ENCODE measurements around the gene DCT.
A peak's percentile ranks its signal among the peaks of the same experiment; 100 is the strongest.

DNA sequence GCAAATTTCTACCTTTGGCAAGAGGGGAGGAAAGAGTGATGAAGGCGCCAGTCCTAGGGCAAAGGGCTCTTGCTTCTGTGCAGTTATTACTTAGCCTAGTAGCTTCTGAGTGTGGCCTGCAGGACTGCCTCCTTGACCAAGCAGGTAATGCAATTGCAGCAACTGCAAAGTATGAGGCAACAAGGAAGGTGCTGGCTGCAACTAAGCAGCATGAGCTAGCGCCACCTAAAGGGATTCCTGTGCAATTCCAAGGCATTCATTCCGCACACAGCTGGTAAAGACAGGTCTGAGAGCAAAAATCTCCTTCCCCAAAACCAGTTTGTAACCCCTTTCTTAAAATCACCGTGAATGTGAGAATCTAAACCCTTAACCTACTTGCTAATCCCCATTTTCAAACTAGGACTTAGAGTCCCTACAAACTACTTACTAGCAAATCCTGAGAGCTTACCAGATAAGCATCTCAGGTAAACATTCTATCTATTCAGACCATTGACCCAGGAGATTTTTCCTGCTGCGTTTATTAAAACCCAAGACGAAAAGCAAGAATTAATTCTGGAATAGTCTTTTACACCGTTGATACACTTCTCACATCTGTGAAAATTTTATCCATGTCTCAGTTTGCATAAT, 62.9 kb downstream of the DCT start:
- no peak for TF ChIP-seq POLR2A (IDR thresholded peaks at IDR 0.05; ENCODE audit: low read depth, low read length)
- TF ChIP-seq, protein P1, sequence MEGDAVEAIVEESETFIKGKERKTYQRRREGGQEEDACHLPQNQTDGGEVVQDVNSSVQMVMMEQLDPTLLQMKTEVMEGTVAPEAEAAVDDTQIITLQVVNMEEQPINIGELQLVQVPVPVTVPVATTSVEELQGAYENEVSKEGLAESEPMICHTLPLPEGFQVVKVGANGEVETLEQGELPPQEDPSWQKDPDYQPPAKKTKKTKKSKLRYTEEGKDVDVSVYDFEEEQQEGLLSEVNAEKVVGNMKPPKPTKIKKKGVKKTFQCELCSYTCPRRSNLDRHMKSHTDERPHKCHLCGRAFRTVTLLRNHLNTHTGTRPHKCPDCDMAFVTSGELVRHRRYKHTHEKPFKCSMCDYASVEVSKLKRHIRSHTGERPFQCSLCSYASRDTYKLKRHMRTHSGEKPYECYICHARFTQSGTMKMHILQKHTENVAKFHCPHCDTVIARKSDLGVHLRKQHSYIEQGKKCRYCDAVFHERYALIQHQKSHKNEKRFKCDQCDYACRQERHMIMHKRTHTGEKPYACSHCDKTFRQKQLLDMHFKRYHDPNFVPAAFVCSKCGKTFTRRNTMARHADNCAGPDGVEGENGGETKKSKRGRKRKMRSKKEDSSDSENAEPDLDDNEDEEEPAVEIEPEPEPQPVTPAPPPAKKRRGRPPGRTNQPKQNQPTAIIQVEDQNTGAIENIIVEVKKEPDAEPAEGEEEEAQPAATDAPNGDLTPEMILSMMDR (conservative IDR thresholded peaks at IDR 0.05; ENCODE audit: low read depth, low read length), result peak; percentile 40
- 0 out of 2 replicates have a peak, but pooled peaks have one; percentile 11 for TF ChIP-seq SMC3 (IDR thresholded peaks at IDR 0.05; ENCODE audit: low read depth, low read length)

All from IMR-90 (cell line).